CD14-positive monocyte (primary cell): ENCODE measurements around the gene LAYN. TPM values are rescaled to one million over a fixed set of nuclear protein-coding genes. Genes with fewer than 3 reads are reported as not detected.
A peak's percentile ranks its signal among the peaks of the same experiment; 100 is the strongest.

ENCODE experiments used
- DNase-seq, 3 donors: peaks; one replicate each; pipeline ENCODE4 v3.0.0-alpha.2; 2011 to 2022
- H2AFZ ChIP-seq: 2 replicates; pipeline ENCODE4 v1.6.0; 2012; ENCODE audit warnings: mild to moderate bottlenecking, low read depth, low read length, inconsistent platforms; ENCODE audit not compliant: insufficient read depth, poor library complexity, severe bottlenecking
- H3K27ac ChIP-seq, 2 donors: 1 replicate in 1 of 2; 2 replicates in 1 of 2; pipeline ENCODE4 v1.5.1; 2012 to 2013; ENCODE audit warnings: low read length in 2 of 2, control low read depth in 1 of 2, inconsistent platforms in 1 of 2, low read depth in 1 of 2, mild to moderate bottlenecking in 1 of 2
- H3K27me3 ChIP-seq, 2 donors: one replicate each; pipeline versions ENCODE4 v1.6.0 to v1.6.1; 2011 to 2013; ENCODE audit warnings: low read length in 2 of 2; ENCODE audit not compliant: control insufficient read depth in 2 of 2, insufficient read depth in 2 of 2
- H3K36me3 ChIP-seq, 2 donors: replicated peaks in 1 of 2; 1 replicate in 1 of 2; 2 replicates in 1 of 2; pipeline versions ENCODE4 v1.5.1 to v1.6.1; 2012 to 2013; ENCODE audit warnings: low read length in 2 of 2, control low read depth in 1 of 2, inconsistent platforms in 1 of 2, mild to moderate bottlenecking in 1 of 2; ENCODE audit not compliant: insufficient read depth in 2 of 2, control insufficient read depth in 1 of 2
- H3K4me1 ChIP-seq, 2 donors: 1 replicate in 1 of 2; 2 replicates in 1 of 2; pipeline versions ENCODE4 v1.5.1 to v1.6.1; 2012 to 2013; ENCODE audit warnings: low read length in 2 of 2, control low read depth in 1 of 2, inconsistent platforms in 1 of 2, mild to moderate bottlenecking in 1 of 2, moderate library complexity in 1 of 2; ENCODE audit not compliant: insufficient read depth in 2 of 2, control insufficient read depth in 1 of 2
- H3K4me2 ChIP-seq: replicated peaks from 2 replicates; pipeline ENCODE3; 2012; ENCODE audit warnings: low read length, moderate library complexity, mild to moderate bottlenecking; ENCODE audit not compliant: poor library complexity, severe bottlenecking; ENCODE audit errors: extremely low read depth
- H3K4me3 ChIP-seq, 3 experiments: fragments of 200-600 bp in 1 of 3; sonication (generic) in 1 of 3; replicated peaks in 1 of 3; 1 replicate in 2 of 3; 2 replicates in 1 of 3; pipeline ENCODE4 v1.5.1; 2011 to 2013; ENCODE audit warnings: low read length in 3 of 3, mild to moderate bottlenecking in 3 of 3, control low read depth in 2 of 3, low read depth in 2 of 3, inconsistent platforms in 1 of 3, moderate library complexity in 1 of 3
- H3K79me2 ChIP-seq: 2 replicates; pipeline ENCODE4 v1.6.0; 2012; ENCODE audit warnings: mild to moderate bottlenecking, control low read depth, inconsistent platforms, low read length, moderate library complexity; ENCODE audit not compliant: insufficient read depth
- H3K9ac ChIP-seq: 2 replicates; pipeline ENCODE4 v1.6.0; 2017; ENCODE audit warnings: low read length, mild to moderate bottlenecking; ENCODE audit not compliant: insufficient read depth, poor library complexity, severe bottlenecking
- H3K9me3 ChIP-seq, 2 donors: replicated peaks in 1 of 2; 1 replicate in 1 of 2; 2 replicates in 1 of 2; pipeline versions ENCODE4 v1.5.1 to v1.6.1; 2012 to 2013; ENCODE audit warnings: low read length in 2 of 2, control low read depth in 1 of 2; ENCODE audit not compliant: control insufficient read depth in 1 of 2, insufficient read depth in 1 of 2
- H4K20me1 ChIP-seq: 2 replicates; pipeline ENCODE4 v1.6.0; 2012; ENCODE audit warnings: mild to moderate bottlenecking, low read length, control low read depth, moderate library complexity; ENCODE audit not compliant: insufficient read depth
- H3K27ac Mint-ChIP-seq, 7 donors: one replicate each; pipeline ENCODE4 v1.8.0; 2020; ENCODE audit warnings: mild to moderate bottlenecking in 7 of 7, mixed read lengths in 7 of 7, moderate library complexity in 6 of 7, inconsistent platforms in 2 of 7
- H3K27me3 Mint-ChIP-seq, 3 donors: one replicate each; pipeline ENCODE4 v1.8.0; 2021 to 2022; ENCODE audit warnings: low read depth in 3 of 3, mild to moderate bottlenecking in 3 of 3, mixed read lengths in 3 of 3, moderate library complexity in 3 of 3, inconsistent platforms in 1 of 3
- H3K36me3 Mint-ChIP-seq, 2 donors: one replicate each; pipeline ENCODE4 v1.8.0; 2020; ENCODE audit warnings: mixed read lengths in 2 of 2, inconsistent platforms in 1 of 2, mild to moderate bottlenecking in 1 of 2
- H3K4me1 Mint-ChIP-seq: one replicate; pipeline ENCODE4 v1.8.0; 2020; ENCODE audit warnings: mild to moderate bottlenecking, mixed read lengths
- H3K4me3 Mint-ChIP-seq, 2 donors: one replicate each; pipeline ENCODE4 v1.8.0; 2020; ENCODE audit warnings: mild to moderate bottlenecking in 2 of 2, mixed read lengths in 2 of 2, moderate library complexity in 1 of 2
- H3K9me3 Mint-ChIP-seq, 7 donors: one replicate each; pipeline ENCODE4 v1.8.0; 2020 to 2022; ENCODE audit warnings: mixed read lengths in 7 of 7, mild to moderate bottlenecking in 6 of 7, moderate library complexity in 6 of 7, inconsistent platforms in 2 of 7
- WGBS: methylation state at CpG from one replicate; pipeline ENCODE4 v1.1.5; 2013; ENCODE audit warnings: missing lambda C conversion rate; ENCODE audit not compliant: insufficient coverage; 5-methylcytosine and 5-hydroxymethylcytosine counted together
- intact Hi-C, 2 donors: fragments of 100-400 bp; cut with micrococcal nuclease; formaldehyde crosslinking; loops; one replicate each; pipeline versions ENCODE4 v1.15.0 to v1.15.1; 2023
- polyA plus RNA-seq, 3 donors: library from polyadenylated mRNA; depleted of rRNA in 1 of 3; unstranded in 2 of 3; stranded (reverse) in 1 of 3; fragments of 300-500 nt in 2 of 3; fragments of >200 nt in 1 of 3; fragmentation: Illumina TruSeq in 2 of 3; gene quantifications; 1 replicate in 2 of 3; 2 replicates in 1 of 3; pipeline ENCODE4 v1.2.3, GENCODE V29; 2012 to 2021
- TF ChIP-seq, protein P1 (sequence below): fragments of 200-600 bp; IDR thresholded peaks from one replicate; pipeline ENCODE4 v1.8.0; 2022; ENCODE audit warnings: antibody characterized with exemption, mild to moderate bottlenecking

The LAYN gene
- polyA plus RNA-seq, 3 donors: not detected

DNA sequence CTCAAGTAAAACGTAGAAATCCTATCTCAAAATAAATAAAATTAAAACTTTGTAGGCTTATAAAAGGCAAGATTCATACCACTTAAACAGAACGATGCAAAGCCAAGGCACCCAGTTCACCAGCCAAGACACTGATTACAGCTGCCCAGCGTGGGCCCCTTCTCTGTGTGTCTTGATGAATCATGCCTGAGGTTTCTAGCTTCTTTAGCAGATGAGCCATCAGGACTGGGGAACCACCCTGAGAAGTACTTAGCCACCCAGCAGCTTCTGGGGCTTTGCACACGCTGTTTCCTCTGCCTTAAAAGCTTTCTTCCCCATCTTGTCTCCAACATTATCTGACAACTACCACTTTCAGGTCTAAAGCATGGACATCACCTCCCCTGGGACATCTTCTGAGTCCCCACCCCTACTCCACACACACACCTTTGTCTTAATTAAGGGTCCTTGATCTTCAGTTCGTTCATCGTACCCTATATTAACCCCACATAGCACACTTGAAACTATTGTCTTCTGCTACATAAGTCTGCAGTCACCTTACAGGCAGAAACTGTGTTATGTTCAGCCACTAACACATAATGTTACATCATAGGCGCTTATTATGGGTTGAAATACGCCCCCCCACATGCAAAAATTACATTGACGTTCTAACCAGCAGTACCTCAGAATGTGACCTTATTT, 8.7 kb upstream of the LAYN start:
- peak overlapping the region in 1 of 2 donors; percentile 28 for H3K4me3 Mint-ChIP-seq
- H3K9me3 ChIP-seq: no peaks in the 10 kb centered on the region
- H3K9ac ChIP-seq: no peak overlapping the region
- peak overlapping the region in 4 of 7 donors; percentile 23 to 80 (median 59) for H3K27ac Mint-ChIP-seq
- H4K20me1 ChIP-seq: no peaks in the 10 kb centered on the region
- H3K4me3 ChIP-seq: no peak overlapping the region
- no peaks in the 10 kb centered on the region for H3K36me3 ChIP-seq
- no peaks in the 10 kb centered on the region for H3K79me2 ChIP-seq
- H3K27me3 Mint-ChIP-seq: peaks cover under 1 to 3% (median 2%) of the 10 kb centered on the region in 3 donors
- peak; percentile 49 to 79 (median 56) for DNase-seq
- TF ChIP-seq, protein P1, sequence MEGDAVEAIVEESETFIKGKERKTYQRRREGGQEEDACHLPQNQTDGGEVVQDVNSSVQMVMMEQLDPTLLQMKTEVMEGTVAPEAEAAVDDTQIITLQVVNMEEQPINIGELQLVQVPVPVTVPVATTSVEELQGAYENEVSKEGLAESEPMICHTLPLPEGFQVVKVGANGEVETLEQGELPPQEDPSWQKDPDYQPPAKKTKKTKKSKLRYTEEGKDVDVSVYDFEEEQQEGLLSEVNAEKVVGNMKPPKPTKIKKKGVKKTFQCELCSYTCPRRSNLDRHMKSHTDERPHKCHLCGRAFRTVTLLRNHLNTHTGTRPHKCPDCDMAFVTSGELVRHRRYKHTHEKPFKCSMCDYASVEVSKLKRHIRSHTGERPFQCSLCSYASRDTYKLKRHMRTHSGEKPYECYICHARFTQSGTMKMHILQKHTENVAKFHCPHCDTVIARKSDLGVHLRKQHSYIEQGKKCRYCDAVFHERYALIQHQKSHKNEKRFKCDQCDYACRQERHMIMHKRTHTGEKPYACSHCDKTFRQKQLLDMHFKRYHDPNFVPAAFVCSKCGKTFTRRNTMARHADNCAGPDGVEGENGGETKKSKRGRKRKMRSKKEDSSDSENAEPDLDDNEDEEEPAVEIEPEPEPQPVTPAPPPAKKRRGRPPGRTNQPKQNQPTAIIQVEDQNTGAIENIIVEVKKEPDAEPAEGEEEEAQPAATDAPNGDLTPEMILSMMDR: no peak
- peaks cover 0 to 2% of the 10 kb centered on the region in 2 donors for H3K27me3 ChIP-seq
- H3K4me1 ChIP-seq: peaks cover 7 to 17% of the 10 kb centered on the region in 2 donors
- no peaks in the 10 kb centered on the region for H3K36me3 Mint-ChIP-seq
- intact Hi-C loops: no loop called here
- 0% methylated on average over 2 of the region's 9 CpGs for WGBS
- H3K4me1 Mint-ChIP-seq: peaks cover 16% of the 10 kb centered on the region
- no peak overlapping the region for H3K4me2 ChIP-seq
- H2AFZ ChIP-seq: peak overlapping the region; percentile 32
- no peak overlapping the region for H3K27ac ChIP-seq
- no peaks in the 10 kb centered on the region for H3K9me3 Mint-ChIP-seq

DNA sequence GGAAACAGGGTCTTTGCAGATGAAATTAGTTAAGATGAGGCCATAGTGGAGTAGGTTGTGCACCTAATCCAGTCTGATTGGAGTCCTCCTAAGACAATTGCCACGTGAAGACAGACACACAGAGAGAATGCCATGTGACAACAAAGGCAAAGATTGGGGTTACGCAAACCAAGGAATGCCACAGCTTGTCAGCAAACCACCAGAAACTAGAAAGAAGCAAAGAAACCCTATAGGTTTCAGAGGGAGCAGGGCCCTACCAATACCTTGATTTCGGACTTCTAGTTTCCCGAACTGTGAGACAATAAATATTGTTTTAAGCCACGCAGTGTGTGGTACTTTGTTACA, 8.2 kb upstream of the LAYN start:
- no peaks in the 10 kb centered on the region for H3K9me3 Mint-ChIP-seq
- H3K4me3 ChIP-seq: no peak overlapping the region
- H3K27ac Mint-ChIP-seq: peak overlapping the region in 1 of 7 donors; percentile 64
- TF ChIP-seq, protein P1: no peak
- no peak overlapping the region for H3K4me3 Mint-ChIP-seq
- H3K4me2 ChIP-seq: no peak overlapping the region
- H2AFZ ChIP-seq: peak overlapping the region; percentile 32
- no peak overlapping the region for H3K27ac ChIP-seq
- no peaks in the 10 kb centered on the region for H3K79me2 ChIP-seq
- no peaks in the 10 kb centered on the region for H4K20me1 ChIP-seq
- H3K36me3 Mint-ChIP-seq: no peaks in the 10 kb centered on the region
- intact Hi-C loops: no loop called here
- DNase-seq: peak in 1 of 3 donors; percentile 23
- H3K27me3 Mint-ChIP-seq: peaks cover 2 to 6% (median 3%) of the 10 kb centered on the region in 3 donors
- 33% methylated on average over 3 of the region's 5 CpGs for WGBS
- no peaks in the 10 kb centered on the region for H3K9me3 ChIP-seq
- H3K4me1 Mint-ChIP-seq: peaks cover 16% of the 10 kb centered on the region
- H3K9ac ChIP-seq: no peak overlapping the region
- H3K27me3 ChIP-seq: peaks cover 0 to 2% of the 10 kb centered on the region in 2 donors
- H3K4me1 ChIP-seq: peaks cover 7 to 17% of the 10 kb centered on the region in 2 donors
- H3K36me3 ChIP-seq: no peaks in the 10 kb centered on the region
